ENCODE results near the gene SLC15A1.

Gene SLC15A1

DNA sequence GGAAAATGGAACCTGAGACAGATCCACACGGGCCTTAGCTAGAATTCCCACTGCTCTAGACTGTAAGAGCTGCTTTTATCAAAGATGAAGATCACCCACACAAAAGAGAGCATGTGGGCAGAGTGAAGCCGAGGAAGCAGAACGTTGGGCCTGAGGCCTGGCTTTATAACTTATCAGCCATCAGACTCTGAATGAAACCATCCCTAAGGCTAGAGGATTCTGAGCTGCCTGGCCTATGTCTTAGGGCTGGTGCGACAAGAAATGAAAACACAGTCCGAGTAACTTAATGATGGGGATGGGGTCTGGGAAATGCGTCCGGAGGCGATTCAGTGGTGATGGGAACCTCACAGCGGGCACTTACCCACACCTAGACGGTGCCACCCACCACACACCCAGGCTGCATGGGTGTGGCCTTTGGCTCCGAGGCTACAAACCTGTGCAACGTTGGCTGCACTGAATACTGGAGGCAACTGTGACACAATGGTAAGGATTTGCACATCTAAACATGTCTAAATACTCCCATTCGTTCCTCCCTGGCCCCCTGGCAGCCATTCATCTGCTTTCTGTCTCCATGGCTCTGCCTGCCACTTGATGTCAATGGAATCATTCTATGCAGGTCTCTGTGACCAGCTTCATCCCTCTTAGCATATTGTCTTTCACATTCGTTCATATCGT, 62.0 kb downstream of the SLC15A1 start:
- no peak overlapping the region for H3K4me2 ChIP-seq
- H3K27me3 ChIP-seq (ENCODE audit: insufficient read depth, low read depth), result no peaks in the 10 kb centered on the region
- H3K79me2 ChIP-seq (ENCODE audit: insufficient read depth, low read depth), result no peaks in the 10 kb centered on the region
- no peak overlapping the region for H3K27ac ChIP-seq
- peaks cover 7% of the 10 kb centered on the region for H3K4me1 ChIP-seq (ENCODE audit: low read depth, poor library complexity, severe bottlenecking)
- H2AFZ ChIP-seq (ENCODE audit: low read depth), result no peak overlapping the region
- H3K9ac ChIP-seq, result no peak overlapping the region
- TF ChIP-seq, protein P1, sequence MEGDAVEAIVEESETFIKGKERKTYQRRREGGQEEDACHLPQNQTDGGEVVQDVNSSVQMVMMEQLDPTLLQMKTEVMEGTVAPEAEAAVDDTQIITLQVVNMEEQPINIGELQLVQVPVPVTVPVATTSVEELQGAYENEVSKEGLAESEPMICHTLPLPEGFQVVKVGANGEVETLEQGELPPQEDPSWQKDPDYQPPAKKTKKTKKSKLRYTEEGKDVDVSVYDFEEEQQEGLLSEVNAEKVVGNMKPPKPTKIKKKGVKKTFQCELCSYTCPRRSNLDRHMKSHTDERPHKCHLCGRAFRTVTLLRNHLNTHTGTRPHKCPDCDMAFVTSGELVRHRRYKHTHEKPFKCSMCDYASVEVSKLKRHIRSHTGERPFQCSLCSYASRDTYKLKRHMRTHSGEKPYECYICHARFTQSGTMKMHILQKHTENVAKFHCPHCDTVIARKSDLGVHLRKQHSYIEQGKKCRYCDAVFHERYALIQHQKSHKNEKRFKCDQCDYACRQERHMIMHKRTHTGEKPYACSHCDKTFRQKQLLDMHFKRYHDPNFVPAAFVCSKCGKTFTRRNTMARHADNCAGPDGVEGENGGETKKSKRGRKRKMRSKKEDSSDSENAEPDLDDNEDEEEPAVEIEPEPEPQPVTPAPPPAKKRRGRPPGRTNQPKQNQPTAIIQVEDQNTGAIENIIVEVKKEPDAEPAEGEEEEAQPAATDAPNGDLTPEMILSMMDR (conservative IDR thresholded peaks at IDR 0.05; ENCODE audit: low read depth, low read length), result no peak
- H3K36me3 ChIP-seq (ENCODE audit: insufficient read depth), result no peaks in the 10 kb centered on the region
- H3K4me3 ChIP-seq (IDR thresholded peaks at IDR 0.05; ENCODE audit: insufficient read depth, low read depth, low read length), result no peak overlapping the region
- no peaks in the 10 kb centered on the region for H4K20me1 ChIP-seq (ENCODE audit: insufficient read depth)

DNA sequence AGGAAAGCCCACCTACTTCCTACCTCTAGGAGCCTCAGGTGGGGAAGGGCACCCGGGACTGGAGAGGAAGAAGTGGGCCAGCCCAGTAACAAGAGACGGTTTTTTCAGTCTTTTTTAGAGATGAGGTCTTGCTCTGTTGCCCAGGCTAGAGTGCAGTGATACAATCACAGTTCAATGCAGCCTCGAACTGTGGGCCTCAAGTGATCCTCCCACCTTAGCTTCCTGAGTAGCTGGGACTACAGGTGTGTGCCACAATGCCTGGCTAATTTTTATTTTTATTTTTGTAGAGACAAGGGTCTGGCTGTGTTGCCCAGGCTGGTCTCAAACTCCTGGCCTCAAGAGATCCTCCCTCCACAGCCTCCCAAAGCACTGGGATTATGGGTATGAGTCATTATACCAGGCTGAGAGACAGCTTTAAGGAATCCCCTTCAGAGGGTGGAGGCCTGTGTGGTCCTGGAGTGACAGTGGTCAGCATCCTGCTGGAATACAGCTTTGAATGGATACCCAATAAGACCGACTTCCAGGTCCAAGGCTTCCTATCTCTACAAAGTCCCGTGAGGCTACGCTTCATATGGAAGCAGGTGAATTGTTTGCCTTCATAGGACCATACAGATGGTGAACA, 63.0 kb downstream of the SLC15A1 start:
- no peaks in the 10 kb centered on the region for H3K79me2 ChIP-seq (ENCODE audit: insufficient read depth, low read depth)
- TF ChIP-seq, protein P1 (conservative IDR thresholded peaks at IDR 0.05; ENCODE audit: low read depth, low read length), result no peak
- no peak overlapping the region for H2AFZ ChIP-seq (ENCODE audit: low read depth)
- no peak overlapping the region for H3K4me3 ChIP-seq (IDR thresholded peaks at IDR 0.05; ENCODE audit: insufficient read depth, low read depth, low read length)
- H3K4me1 ChIP-seq (ENCODE audit: low read depth, poor library complexity, severe bottlenecking), result peaks cover 7% of the 10 kb centered on the region
- no peaks in the 10 kb centered on the region for H3K36me3 ChIP-seq (ENCODE audit: insufficient read depth)
- no peaks in the 10 kb centered on the region for H4K20me1 ChIP-seq (ENCODE audit: insufficient read depth)
- no peak overlapping the region for H3K9ac ChIP-seq
- H3K27me3 ChIP-seq (ENCODE audit: insufficient read depth, low read depth), result no peaks in the 10 kb centered on the region
- no peak overlapping the region for H3K27ac ChIP-seq
- no peak overlapping the region for H3K4me2 ChIP-seq

DNA sequence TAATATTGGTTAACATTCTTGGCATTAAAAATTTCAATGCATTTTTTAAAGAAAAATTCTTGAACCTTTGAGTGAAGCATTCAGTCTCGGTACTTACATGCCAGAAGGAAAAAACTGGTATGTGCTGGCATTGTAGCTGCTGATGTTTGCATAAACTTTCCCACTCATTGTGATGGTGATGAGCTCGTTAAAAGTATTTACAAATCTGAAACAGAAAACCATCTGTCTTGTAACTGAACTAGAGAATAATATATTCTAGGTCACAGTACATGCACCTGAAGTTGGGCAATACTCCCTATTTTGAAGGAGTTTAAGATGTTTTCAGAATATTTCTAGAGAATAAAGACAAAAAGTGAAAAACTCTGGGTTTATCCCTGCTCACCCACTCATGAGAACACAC, 64.1 kb downstream of the SLC15A1 start:
- Histone ChIP-seq H3K36me3 (ENCODE audit: insufficient read depth) (no peaks in the 10 kb centered on the region), H3K4me2 (no peak overlapping the region), H2AFZ (ENCODE audit: low read depth) (no peak overlapping the region), H3K9ac (no peak overlapping the region), H3K27me3 (ENCODE audit: insufficient read depth, low read depth) (no peaks in the 10 kb centered on the region), H3K27ac (no peak overlapping the region), H3K4me1 (ENCODE audit: low read depth, poor library complexity, severe bottlenecking) (peaks cover 7% of the 10 kb centered on the region), H4K20me1 (ENCODE audit: insufficient read depth) (no peaks in the 10 kb centered on the region), H3K4me3 (IDR thresholded peaks at IDR 0.05; ENCODE audit: insufficient read depth, low read depth, low read length) (no peak overlapping the region), H3K79me2 (ENCODE audit: insufficient read depth, low read depth) (no peaks in the 10 kb centered on the region)
- TF ChIP-seq, protein P1 (conservative IDR thresholded peaks at IDR 0.05; ENCODE audit: low read depth, low read length), result no peak

DNA sequence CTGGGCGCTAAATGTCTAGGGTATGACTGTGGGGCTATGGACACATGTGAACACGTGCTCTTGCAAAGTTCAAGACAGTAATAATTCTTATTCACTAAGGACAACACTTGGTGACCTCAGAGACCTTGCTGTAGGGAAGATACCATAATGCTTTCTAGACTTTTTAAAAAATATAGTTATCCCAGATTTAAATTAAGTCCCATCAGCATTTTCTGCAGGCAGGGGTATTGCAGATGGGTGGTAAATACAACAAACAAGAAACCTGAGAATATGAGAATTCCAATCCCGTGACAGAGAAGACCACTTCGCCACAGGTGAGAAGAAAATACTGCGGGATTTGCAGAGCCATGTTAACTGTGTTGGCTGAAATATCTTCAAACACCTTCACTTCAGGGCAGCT, 65.2 kb downstream of the SLC15A1 start:
- H3K27ac ChIP-seq, result no peak overlapping the region

More for the DNA sequence above, 65.2 kb downstream of the SLC15A1 start:
- Histone ChIP-seq H2AFZ (ENCODE audit: low read depth) (no peak overlapping the region), H3K4me1 (ENCODE audit: low read depth, poor library complexity, severe bottlenecking) (peaks cover 7% of the 10 kb centered on the region), H3K4me3 (IDR thresholded peaks at IDR 0.05; ENCODE audit: insufficient read depth, low read depth, low read length) (no peak overlapping the region), H4K20me1 (ENCODE audit: insufficient read depth) (no peaks in the 10 kb centered on the region), H3K4me2 (no peak overlapping the region), H3K27me3 (ENCODE audit: insufficient read depth, low read depth) (no peaks in the 10 kb centered on the region), H3K9ac (no peak overlapping the region), H3K36me3 (ENCODE audit: insufficient read depth) (no peaks in the 10 kb centered on the region), H3K79me2 (ENCODE audit: insufficient read depth, low read depth) (no peaks in the 10 kb centered on the region)
- TF ChIP-seq, protein P1 (conservative IDR thresholded peaks at IDR 0.05; ENCODE audit: low read depth, low read length), result no peak

Measured in KMS-11 (cell line).